Embryonic facial prominence (tissue), 1 donor: Measurements from ENCODE around the gene NPAS2.

Experiments
- DNase-seq: peaks from one replicate; pipeline ENCODE4 v3.0.0-alpha.2; 2016; ENCODE audit errors: extremely low spot score

NPAS2 gene

GRCh38 chr2:100905132-100905805 is 85.3 kb downstream of the NPAS2 start:
- no peak for DNase-seq

- DNase-seq: no peak
These were observed 86.2 kb downstream of the NPAS2 start for GRCh38 chr2:100906131-100906530.

- no peak for DNase-seq
These were observed 86.7 kb downstream of the NPAS2 start for GRCh38 chr2:100906679-100907078.

GRCh38 chr2:100907832-100908231 is 87.9 kb downstream of the NPAS2 start:
- DNase-seq: no peak

GRCh38 chr2:100909534-100910081 is 89.7 kb downstream of the NPAS2 start:
- DNase-seq: no peak

- no peak for DNase-seq
These were observed 90.2 kb downstream of the NPAS2 start for GRCh38 chr2:100910111-100910510.

GRCh38 chr2:100919316-100919715 is 99.4 kb downstream of the NPAS2 start:
- no peak for DNase-seq

- DNase-seq: no peak
These were observed 101.8 kb downstream of the NPAS2 start for GRCh38 chr2:100921685-100922161.

GRCh38 chr2:100923461-100924060 is 103.6 kb downstream of the NPAS2 start:
- DNase-seq: no peak

GRCh38 chr2:100924122-100924519 is 104.2 kb downstream of the NPAS2 start:
- no peak for DNase-seq

GRCh38 chr2:100924520-100925451 is 104.8 kb downstream of the NPAS2 start:
- DNase-seq: no peak

GRCh38 chr2:100928235-100928634 is 108.3 kb downstream of the NPAS2 start:
- no peak for DNase-seq

- no peak for DNase-seq
These were observed 109.2 kb downstream of the NPAS2 start for GRCh38 chr2:100929147-100929546.

- DNase-seq: no peak
These were observed 114.8 kb downstream of the NPAS2 start for GRCh38 chr2:100934504-100935371.

GRCh38 chr2:100935372-100935752 is 115.4 kb downstream of the NPAS2 start:
- DNase-seq: no peak

GRCh38 chr2:100936070-100936741 is 116.3 kb downstream of the NPAS2 start:
- DNase-seq: no peak

- no peak for DNase-seq
These were observed 117.1 kb downstream of the NPAS2 start for GRCh38 chr2:100936972-100937542.

GRCh38 chr2:100938031-100939026 is 118.4 kb downstream of the NPAS2 start:
- no peak for DNase-seq

GRCh38 chr2:100939445-100939844 is 119.5 kb downstream of the NPAS2 start:
- no peak for DNase-seq
